ENCODE results near the gene EXOC6B.

DNA sequence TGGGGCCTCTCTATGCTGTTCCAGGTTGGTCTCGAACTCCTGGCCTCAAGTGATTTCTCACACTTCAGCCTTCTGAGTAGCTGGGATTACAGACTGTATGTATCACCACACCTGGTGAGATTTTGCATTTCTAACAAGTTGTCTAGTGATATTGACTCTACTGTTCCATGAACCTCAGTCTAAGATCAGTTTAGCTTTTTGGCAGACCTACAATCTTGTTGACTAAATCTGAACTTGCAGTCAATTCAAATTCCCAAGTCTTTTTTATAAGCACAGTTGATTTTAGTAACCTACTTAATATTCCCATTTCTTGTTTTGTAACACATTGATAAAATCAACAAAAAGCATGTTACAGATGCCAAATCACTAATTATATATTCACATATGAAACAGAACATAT is 412.1 kb downstream of the EXOC6B start:
- no peak for TF ChIP-seq ZBTB7A (IDR thresholded peaks at IDR 0.05; ENCODE audit: low read depth)
- TF ChIP-seq EP300 (IDR thresholded peaks at IDR 0.05; ENCODE audit: borderline replicate concordance) = no peak
- TF ChIP-seq TCF12 (IDR thresholded peaks at IDR 0.05; ENCODE audit: low read depth) = no peak
- TF ChIP-seq, protein P1, sequence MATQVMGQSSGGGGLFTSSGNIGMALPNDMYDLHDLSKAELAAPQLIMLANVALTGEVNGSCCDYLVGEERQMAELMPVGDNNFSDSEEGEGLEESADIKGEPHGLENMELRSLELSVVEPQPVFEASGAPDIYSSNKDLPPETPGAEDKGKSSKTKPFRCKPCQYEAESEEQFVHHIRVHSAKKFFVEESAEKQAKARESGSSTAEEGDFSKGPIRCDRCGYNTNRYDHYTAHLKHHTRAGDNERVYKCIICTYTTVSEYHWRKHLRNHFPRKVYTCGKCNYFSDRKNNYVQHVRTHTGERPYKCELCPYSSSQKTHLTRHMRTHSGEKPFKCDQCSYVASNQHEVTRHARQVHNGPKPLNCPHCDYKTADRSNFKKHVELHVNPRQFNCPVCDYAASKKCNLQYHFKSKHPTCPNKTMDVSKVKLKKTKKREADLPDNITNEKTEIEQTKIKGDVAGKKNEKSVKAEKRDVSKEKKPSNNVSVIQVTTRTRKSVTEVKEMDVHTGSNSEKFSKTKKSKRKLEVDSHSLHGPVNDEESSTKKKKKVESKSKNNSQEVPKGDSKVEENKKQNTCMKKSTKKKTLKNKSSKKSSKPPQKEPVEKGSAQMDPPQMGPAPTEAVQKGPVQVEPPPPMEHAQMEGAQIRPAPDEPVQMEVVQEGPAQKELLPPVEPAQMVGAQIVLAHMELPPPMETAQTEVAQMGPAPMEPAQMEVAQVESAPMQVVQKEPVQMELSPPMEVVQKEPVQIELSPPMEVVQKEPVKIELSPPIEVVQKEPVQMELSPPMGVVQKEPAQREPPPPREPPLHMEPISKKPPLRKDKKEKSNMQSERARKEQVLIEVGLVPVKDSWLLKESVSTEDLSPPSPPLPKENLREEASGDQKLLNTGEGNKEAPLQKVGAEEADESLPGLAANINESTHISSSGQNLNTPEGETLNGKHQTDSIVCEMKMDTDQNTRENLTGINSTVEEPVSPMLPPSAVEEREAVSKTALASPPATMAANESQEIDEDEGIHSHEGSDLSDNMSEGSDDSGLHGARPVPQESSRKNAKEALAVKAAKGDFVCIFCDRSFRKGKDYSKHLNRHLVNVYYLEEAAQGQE (IDR thresholded peaks at IDR 0.05; ENCODE audit: low read depth) = no peak
- TF ChIP-seq CEBPB (IDR thresholded peaks at IDR 0.05) = no peak
- no peak for TF ChIP-seq CREB1 (IDR thresholded peaks at IDR 0.05; ENCODE audit: low read depth)
- no peak for TF ChIP-seq FOXM1 (IDR thresholded peaks at IDR 0.05; ENCODE audit: borderline replicate concordance, low read depth)
- no peak for TF ChIP-seq YY1 (IDR thresholded peaks at IDR 0.05; ENCODE audit: low read depth)
- TF ChIP-seq, protein P2, sequence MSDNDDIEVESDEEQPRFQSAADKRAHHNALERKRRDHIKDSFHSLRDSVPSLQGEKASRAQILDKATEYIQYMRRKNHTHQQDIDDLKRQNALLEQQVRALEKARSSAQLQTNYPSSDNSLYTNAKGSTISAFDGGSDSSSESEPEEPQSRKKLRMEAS (IDR thresholded peaks at IDR 0.05) = no peak
- no peak for TF ChIP-seq RAD21 (IDR thresholded peaks at IDR 0.05; ENCODE audit: low read depth)
- TF ChIP-seq TAF1 (IDR thresholded peaks at IDR 0.05; ENCODE audit: low read depth) = no peak
